Activated naive CD8-positive, alpha-beta T cell treated with anti-CD3 and anti-CD28 coated beads, Interleukin-2, amount 50 U/mL, for 24 hours (primary cell): Measurements from ENCODE around the gene SIDT2.
"Not testable (repeated sequence)": the region's sequence is repeated elsewhere in the genome, so short reads cannot be mapped to it uniquely, and the experiment has no call there.

Experiments used
- ATAC-seq: fragments of 150-1000 bp; cut with Tn5 transposase; one replicate; pipeline ENCODE4 v1.10.0; 2021
- DNase-seq: peaks from one replicate; pipeline ENCODE4 v3.0.0; 2021
- H3K27ac Mint-ChIP-seq: one replicate; pipeline ENCODE4 v1.8.0; 2021; ENCODE audit warnings: mild to moderate bottlenecking, mixed read lengths
- H3K27me3 Mint-ChIP-seq: one replicate; pipeline ENCODE4 v1.8.0; 2021; ENCODE audit warnings: mixed read lengths
- H3K36me3 Mint-ChIP-seq: one replicate; pipeline ENCODE4 v1.8.0; 2021; ENCODE audit warnings: low read depth, mixed read lengths
- H3K4me1 Mint-ChIP-seq: one replicate; pipeline ENCODE4 v1.8.0; 2021; ENCODE audit warnings: mixed read lengths
- H3K4me3 Mint-ChIP-seq: one replicate; pipeline ENCODE4 v1.8.0; 2021; ENCODE audit warnings: mild to moderate bottlenecking, moderate library complexity, mixed read lengths
- H3K9me3 Mint-ChIP-seq: one replicate; pipeline ENCODE4 v1.8.0; 2021; ENCODE audit warnings: mixed read lengths

The SIDT2 gene

GRCh38 chr11:117201658-117202305 is 23.2 kb downstream of the SIDT2 start:
- Mint-ChIP-seq H3K4me3 (no peak overlapping the region), H3K27me3 (no peaks in the 10 kb centered on the region), H3K27ac (no peak overlapping the region), H3K9me3 (no peaks in the 10 kb centered on the region), H3K36me3 (peaks cover 6% of the 10 kb centered on the region), H3K4me1 (no peaks in the 10 kb centered on the region)
- ATAC-seq (no peak), DNase-seq (no peak)

- Mint-ChIP-seq H3K27ac (no peak overlapping the region), H3K4me3 (no peak overlapping the region), H3K27me3 (no peaks in the 10 kb centered on the region), H3K9me3 (no peaks in the 10 kb centered on the region), H3K4me1 (no peaks in the 10 kb centered on the region), H3K36me3 (peaks cover 6% of the 10 kb centered on the region)
- ATAC-seq: no peak
- no peak for DNase-seq
These were observed 24.0 kb downstream of the SIDT2 start for GRCh38 chr11:117202386-117203068.

GRCh38 chr11:117203069-117203407 is 24.5 kb downstream of the SIDT2 start:
- H3K4me1 Mint-ChIP-seq: no peaks in the 10 kb centered on the region
- peaks cover 6% of the 10 kb centered on the region for H3K36me3 Mint-ChIP-seq
- H3K4me3 Mint-ChIP-seq: no peak overlapping the region

GRCh38 chr11:117204283-117205080 is 25.9 kb downstream of the SIDT2 start:
- DNase-seq (no peak), ATAC-seq (no peak)
- H3K27me3 Mint-ChIP-seq: no peaks in the 10 kb centered on the region
- no peak overlapping the region for H3K4me3 Mint-ChIP-seq
- H3K27ac Mint-ChIP-seq: no peak overlapping the region
- no peaks in the 10 kb centered on the region for H3K9me3 Mint-ChIP-seq
- no peaks in the 10 kb centered on the region for H3K4me1 Mint-ChIP-seq
- H3K36me3 Mint-ChIP-seq: peaks cover 6% of the 10 kb centered on the region

More at GRCh38 chr11:117203069-117203407, 24.5 kb downstream of the SIDT2 start:
- no peak for DNase-seq
- no peaks in the 10 kb centered on the region for H3K9me3 Mint-ChIP-seq
- H3K27ac Mint-ChIP-seq: no peak overlapping the region
- H3K27me3 Mint-ChIP-seq: no peaks in the 10 kb centered on the region
- no peak for ATAC-seq

GRCh38 chr11:117205211-117205818 is 26.8 kb downstream of the SIDT2 start:
- H3K36me3 Mint-ChIP-seq: peaks cover 6% of the 10 kb centered on the region
- H3K27ac Mint-ChIP-seq: no peak overlapping the region
- no peaks in the 10 kb centered on the region for H3K4me1 Mint-ChIP-seq
- no peak for DNase-seq
- no peak for ATAC-seq
- H3K27me3 Mint-ChIP-seq: no peaks in the 10 kb centered on the region
- no peak overlapping the region for H3K4me3 Mint-ChIP-seq
- no peaks in the 10 kb centered on the region for H3K9me3 Mint-ChIP-seq

- not testable (repeated sequence) for H3K4me1 Mint-ChIP-seq, H3K36me3 Mint-ChIP-seq, ATAC-seq, H3K9me3 Mint-ChIP-seq, H3K4me3 Mint-ChIP-seq, DNase-seq, H3K27ac Mint-ChIP-seq, H3K27me3 Mint-ChIP-seq
These were observed 27.6 kb downstream of the SIDT2 start for GRCh38 chr11:117206111-117206510.

GRCh38 chr11:117206859-117207258 is 28.3 kb downstream of the SIDT2 start:
- not testable (repeated sequence) for ATAC-seq, H3K4me3 Mint-ChIP-seq, H3K9me3 Mint-ChIP-seq, H3K27ac Mint-ChIP-seq, H3K27me3 Mint-ChIP-seq, DNase-seq, H3K4me1 Mint-ChIP-seq
- H3K36me3 Mint-ChIP-seq: peaks cover 11% of the 10 kb centered on the region

GRCh38 chr11:117207481-117207880 is 28.9 kb downstream of the SIDT2 start:
- not testable (repeated sequence) for ATAC-seq, H3K27me3 Mint-ChIP-seq, H3K9me3 Mint-ChIP-seq, H3K4me3 Mint-ChIP-seq, DNase-seq, H3K4me1 Mint-ChIP-seq, H3K27ac Mint-ChIP-seq
- peaks cover 14% of the 10 kb centered on the region for H3K36me3 Mint-ChIP-seq

- H3K36me3 Mint-ChIP-seq: peaks cover 25% of the 10 kb centered on the region
- ATAC-seq, DNase-seq, H3K27me3 Mint-ChIP-seq, H3K27ac Mint-ChIP-seq, H3K9me3 Mint-ChIP-seq, H3K4me3 Mint-ChIP-seq, H3K4me1 Mint-ChIP-seq: not testable (repeated sequence)
These were observed 30.2 kb downstream of the SIDT2 start for GRCh38 chr11:117208710-117209109.

GRCh38 chr11:117209351-117210125 is 31.0 kb downstream of the SIDT2 start:
- not testable (repeated sequence) for H3K27ac Mint-ChIP-seq, H3K4me1 Mint-ChIP-seq, H3K27me3 Mint-ChIP-seq, H3K9me3 Mint-ChIP-seq, ATAC-seq, DNase-seq, H3K4me3 Mint-ChIP-seq
- peaks cover 30% of the 10 kb centered on the region for H3K36me3 Mint-ChIP-seq

GRCh38 chr11:117210620-117211019 is 32.1 kb downstream of the SIDT2 start:
- DNase-seq: no peak
- Mint-ChIP-seq H3K36me3 (peaks cover 30% of the 10 kb centered on the region), H3K27ac (no peak overlapping the region), H3K4me1 (no peaks in the 10 kb centered on the region), H3K27me3 (no peaks in the 10 kb centered on the region), H3K4me3 (no peak overlapping the region), H3K9me3 (no peaks in the 10 kb centered on the region)
- no peak for ATAC-seq

- peaks cover 2% of the 10 kb centered on the region for H3K4me1 Mint-ChIP-seq
- no peaks in the 10 kb centered on the region for H3K27me3 Mint-ChIP-seq
- peaks cover 45% of the 10 kb centered on the region for H3K36me3 Mint-ChIP-seq
- no peak overlapping the region for H3K27ac Mint-ChIP-seq
- H3K4me3 Mint-ChIP-seq: no peak overlapping the region
- ATAC-seq (no peak), DNase-seq (no peak)
- H3K9me3 Mint-ChIP-seq: no peaks in the 10 kb centered on the region
These were observed 34.3 kb downstream of the SIDT2 start for GRCh38 chr11:117212697-117213355.

GRCh38 chr11:117214404-117215110 is 36.0 kb downstream of the SIDT2 start:
- no peak overlapping the region for H3K4me3 Mint-ChIP-seq
- no peak for ATAC-seq
- no peak overlapping the region for H3K27ac Mint-ChIP-seq

More at GRCh38 chr11:117214404-117215110, 36.0 kb downstream of the SIDT2 start:
- peaks cover 60% of the 10 kb centered on the region for H3K36me3 Mint-ChIP-seq
- DNase-seq: no peak
- no peaks in the 10 kb centered on the region for H3K9me3 Mint-ChIP-seq
- peaks cover 2% of the 10 kb centered on the region for H3K4me1 Mint-ChIP-seq
- no peaks in the 10 kb centered on the region for H3K27me3 Mint-ChIP-seq
